Measurements from ENCODE around the gene APOF.
"Not testable (repeated sequence)": the region's sequence is repeated elsewhere in the genome, so short reads cannot be mapped to it uniquely, and the experiment has no call there.

APOF gene

DNA sequence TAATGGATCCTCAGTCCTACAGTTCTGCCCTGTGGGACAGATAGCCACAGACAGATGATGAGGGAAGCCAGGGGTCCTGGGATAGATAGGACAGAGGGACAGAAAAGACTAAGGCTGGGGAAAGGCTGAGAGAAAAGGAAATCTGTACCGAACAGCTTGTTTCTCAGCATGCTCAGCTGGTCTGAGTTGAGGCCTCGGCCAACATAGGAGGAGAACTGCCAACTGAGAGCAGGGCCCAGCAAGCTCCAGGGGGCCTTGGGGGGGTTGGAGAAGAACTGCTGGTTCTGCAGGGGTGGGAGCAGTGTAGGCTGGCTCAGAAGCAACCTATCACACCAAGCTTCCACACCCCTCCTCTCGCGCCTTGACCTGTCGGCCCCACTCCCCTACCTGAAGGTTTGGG, 13.9 kb downstream of the APOF start:
- Histone ChIP-seq H3K79me1 (ENCODE audit: low read depth, low read length) (no peaks in the 10 kb centered on the region), H3K9me3 (replicated peaks in 1 of 2; ENCODE audit: control insufficient read depth in 2 of 2, insufficient read depth in 1 of 2, low read depth in 1 of 2, low read length in 2 of 2) (peaks cover 0 to 2% of the 10 kb centered on the region in 2 donors), H3K4me1 (ENCODE audit: control insufficient read depth in 2 of 2, insufficient read depth in 1 of 2, low read depth in 1 of 2, low read length in 2 of 2) (no peaks in the 10 kb centered on the region), H3K23ac (ENCODE audit: low read depth, low read length, poor library complexity) (no peak overlapping the region), H2BK15ac (ENCODE audit: low read length) (no peak overlapping the region), H4K91ac (ENCODE audit: low read depth, low read length, poor library complexity) (no peak overlapping the region), H3K4me3 (ENCODE audit: low read length in 2 of 2) (no peak overlapping the region), H3K27ac (replicated peaks; ENCODE audit: low read length) (no peak overlapping the region), H4K8ac (ENCODE audit: low read depth, low read length) (no peak overlapping the region), H3K18ac (ENCODE audit: low read length) (no peak overlapping the region), H3K27me3 (ENCODE audit: control insufficient read depth in 3 of 3, insufficient read depth in 3 of 3, low read depth in 1 of 3, low read length in 3 of 3) (no peaks in the 10 kb centered on the region), H3K9ac (ENCODE audit: low read depth, low read length, poor library complexity) (no peak overlapping the region), H2AK5ac (ENCODE audit: low read depth, low read length) (no peak overlapping the region), H2AFZ (ENCODE audit: low read length) (no peak overlapping the region), H2BK120ac (ENCODE audit: low read depth, low read length) (no peak overlapping the region), H3K36me3 (replicated peaks in 1 of 2; ENCODE audit: control insufficient read depth in 2 of 2, insufficient read depth in 2 of 2, low read length in 2 of 2) (peaks cover 37 to 87% of the 10 kb centered on the region in 2 donors), H3K4me2 (ENCODE audit: insufficient read depth, low read length, poor library complexity, severe bottlenecking) (no peak overlapping the region), H2BK5ac (ENCODE audit: low read length) (no peak overlapping the region), H3K4ac (ENCODE audit: low read length) (no peak overlapping the region), H3K14ac (ENCODE audit: low read length) (no peak overlapping the region), H2BK12ac (ENCODE audit: low read length) (no peak overlapping the region)
- WGBS, 2 donors (ENCODE audit: extremely low coverage in 2 of 2, insufficient read length in 2 of 2, insufficient replicate concordance in 1 of 2): no CpG with 5 or more reads among the region's 5 CpGs
- DNase-seq (ENCODE audit: low spot score): no peak

DNA sequence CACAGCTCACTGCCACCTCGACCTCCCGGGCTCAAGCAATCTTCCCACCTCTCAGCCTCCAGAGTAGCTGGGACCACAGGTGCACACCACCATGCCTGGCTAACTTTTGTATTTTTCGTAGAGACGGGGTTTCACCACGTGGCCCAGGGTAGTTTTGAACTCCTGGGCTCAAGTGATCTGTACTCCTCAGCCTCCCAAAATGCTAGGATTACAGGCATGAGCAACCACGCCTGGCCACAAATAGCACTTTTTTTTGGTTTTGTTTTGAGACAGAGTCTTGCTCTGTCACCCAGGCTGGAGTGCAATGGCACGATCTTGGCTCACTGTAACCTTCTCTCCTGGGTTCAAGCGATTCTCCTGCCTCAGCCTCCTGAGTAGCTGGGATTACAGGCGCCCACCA, 15.4 kb downstream of the APOF start:
- H3K36me3 ChIP-seq (replicated peaks in 1 of 2; ENCODE audit: control insufficient read depth in 2 of 2, insufficient read depth in 2 of 2, low read length in 2 of 2): peaks cover 42 to 88% of the 10 kb centered on the region in 2 donors
- H2BK12ac ChIP-seq (ENCODE audit: low read length); H3K9me3 ChIP-seq (replicated peaks in 1 of 2; ENCODE audit: control insufficient read depth in 2 of 2, insufficient read depth in 1 of 2, low read depth in 1 of 2, low read length in 2 of 2); H2AK5ac ChIP-seq (ENCODE audit: low read depth, low read length); H3K27me3 ChIP-seq (ENCODE audit: control insufficient read depth in 3 of 3, insufficient read depth in 3 of 3, low read depth in 1 of 3, low read length in 3 of 3); DNase-seq (ENCODE audit: low spot score); H2BK120ac ChIP-seq (ENCODE audit: low read depth, low read length); H3K79me1 ChIP-seq (ENCODE audit: low read depth, low read length); H3K4ac ChIP-seq (ENCODE audit: low read length); H3K9ac ChIP-seq (ENCODE audit: low read depth, low read length, poor library complexity); H3K4me2 ChIP-seq (ENCODE audit: insufficient read depth, low read length, poor library complexity, severe bottlenecking); H3K23ac ChIP-seq (ENCODE audit: low read depth, low read length, poor library complexity); H2BK5ac ChIP-seq (ENCODE audit: low read length); H2BK15ac ChIP-seq (ENCODE audit: low read length); H3K27ac ChIP-seq (replicated peaks; ENCODE audit: low read length); H4K8ac ChIP-seq (ENCODE audit: low read depth, low read length); H3K4me3 ChIP-seq (ENCODE audit: low read length in 2 of 2); H3K14ac ChIP-seq (ENCODE audit: low read length); H2AFZ ChIP-seq (ENCODE audit: low read length); H3K18ac ChIP-seq (ENCODE audit: low read length); H4K91ac ChIP-seq (ENCODE audit: low read depth, low read length, poor library complexity); H3K4me1 ChIP-seq (ENCODE audit: control insufficient read depth in 2 of 2, insufficient read depth in 1 of 2, low read depth in 1 of 2, low read length in 2 of 2): not testable (repeated sequence)
- WGBS, 2 donors (ENCODE audit: extremely low coverage in 2 of 2, insufficient read length in 2 of 2, insufficient replicate concordance in 1 of 2): no CpG with 5 or more reads among the region's 9 CpGs

DNA sequence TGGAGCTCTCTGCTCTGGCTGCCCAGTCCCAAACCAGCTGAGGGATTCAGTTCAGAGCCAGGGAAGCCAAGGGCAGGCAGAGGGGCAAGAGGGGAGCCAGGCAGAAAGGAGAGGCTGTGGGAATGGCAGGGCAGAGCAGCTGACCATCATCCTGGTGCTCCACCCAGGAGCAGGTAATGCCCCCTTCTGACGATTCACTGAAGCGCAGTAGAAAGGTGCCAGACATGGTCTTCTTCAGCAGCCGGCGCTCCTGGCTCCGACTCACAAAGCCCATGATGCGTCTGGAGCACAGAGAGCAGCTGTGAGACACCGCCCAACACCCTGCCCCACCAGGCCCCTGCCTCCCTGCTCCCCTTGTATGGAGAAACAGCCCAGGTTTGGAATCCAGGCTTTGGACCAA, 16.0 kb downstream of the APOF start:
- H3K9ac ChIP-seq (ENCODE audit: low read depth, low read length, poor library complexity): no peak overlapping the region
- DNase-seq (ENCODE audit: low spot score): no peak
- H2AK5ac ChIP-seq (ENCODE audit: low read depth, low read length): no peak overlapping the region
- H3K4me1 ChIP-seq (ENCODE audit: control insufficient read depth in 2 of 2, insufficient read depth in 1 of 2, low read depth in 1 of 2, low read length in 2 of 2): no peaks in the 10 kb centered on the region
- H2BK12ac ChIP-seq (ENCODE audit: low read length): no peak overlapping the region
- H3K36me3 ChIP-seq (replicated peaks in 1 of 2; ENCODE audit: control insufficient read depth in 2 of 2, insufficient read depth in 2 of 2, low read length in 2 of 2): peaks cover 42 to 83% of the 10 kb centered on the region in 2 donors
- H3K4me2 ChIP-seq (ENCODE audit: insufficient read depth, low read length, poor library complexity, severe bottlenecking): no peak overlapping the region
- H3K18ac ChIP-seq (ENCODE audit: low read length): no peak overlapping the region
- no peak overlapping the region for H3K14ac ChIP-seq (ENCODE audit: low read length)
- no peak overlapping the region for H4K91ac ChIP-seq (ENCODE audit: low read depth, low read length, poor library complexity)
- H3K27ac ChIP-seq (replicated peaks; ENCODE audit: low read length): no peak overlapping the region
- H2BK5ac ChIP-seq (ENCODE audit: low read length): no peak overlapping the region
- no peak overlapping the region for H3K4ac ChIP-seq (ENCODE audit: low read length)
- H4K8ac ChIP-seq (ENCODE audit: low read depth, low read length): no peak overlapping the region
- no peak overlapping the region for H2BK15ac ChIP-seq (ENCODE audit: low read length)
- no peak overlapping the region for H2BK120ac ChIP-seq (ENCODE audit: low read depth, low read length)
- no peak overlapping the region for H3K23ac ChIP-seq (ENCODE audit: low read depth, low read length, poor library complexity)
- H3K9me3 ChIP-seq (replicated peaks in 1 of 2; ENCODE audit: control insufficient read depth in 2 of 2, insufficient read depth in 1 of 2, low read depth in 1 of 2, low read length in 2 of 2): peaks cover 0 to 2% of the 10 kb centered on the region in 2 donors
- no peak overlapping the region for H3K4me3 ChIP-seq (ENCODE audit: low read length in 2 of 2)
- H3K79me1 ChIP-seq (ENCODE audit: low read depth, low read length): no peaks in the 10 kb centered on the region
- WGBS, 2 donors (ENCODE audit: extremely low coverage in 2 of 2, insufficient read length in 2 of 2, insufficient replicate concordance in 1 of 2): no CpG with 5 or more reads among the region's 7 CpGs
- H3K27me3 ChIP-seq (ENCODE audit: control insufficient read depth in 3 of 3, insufficient read depth in 3 of 3, low read depth in 1 of 3, low read length in 3 of 3): no peaks in the 10 kb centered on the region
- no peak overlapping the region for H2AFZ ChIP-seq (ENCODE audit: low read length)

DNA sequence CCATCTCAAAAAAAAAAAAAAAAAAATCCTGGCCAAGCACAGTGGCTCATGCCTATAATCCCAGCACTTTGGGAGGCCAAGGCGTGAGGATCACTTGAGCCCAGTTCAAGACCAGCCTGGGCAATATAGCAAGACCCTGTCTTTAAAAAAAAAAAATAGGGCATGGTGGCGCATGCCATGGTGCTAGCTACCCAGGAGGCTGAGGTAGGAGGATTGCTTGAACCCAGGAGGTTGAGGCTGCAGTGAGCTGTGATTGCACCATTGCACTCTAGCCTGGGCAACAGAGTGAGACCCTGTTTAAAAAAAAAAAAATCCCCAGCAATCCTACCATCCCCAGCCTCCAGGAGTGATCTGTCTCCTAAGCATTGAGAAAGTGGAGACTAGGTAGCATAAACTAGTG, 20.4 kb downstream of the APOF start:
- not testable (repeated sequence) for H3K9me3 ChIP-seq (replicated peaks in 1 of 2; ENCODE audit: control insufficient read depth in 2 of 2, insufficient read depth in 1 of 2, low read depth in 1 of 2, low read length in 2 of 2); DNase-seq (ENCODE audit: low spot score); H3K79me1 ChIP-seq (ENCODE audit: low read depth, low read length); H3K9ac ChIP-seq (ENCODE audit: low read depth, low read length, poor library complexity); H2BK12ac ChIP-seq (ENCODE audit: low read length); H3K14ac ChIP-seq (ENCODE audit: low read length); H3K27me3 ChIP-seq (ENCODE audit: control insufficient read depth in 3 of 3, insufficient read depth in 3 of 3, low read depth in 1 of 3, low read length in 3 of 3); H3K4me3 ChIP-seq (ENCODE audit: low read length in 2 of 2); H4K91ac ChIP-seq (ENCODE audit: low read depth, low read length, poor library complexity); H2BK120ac ChIP-seq (ENCODE audit: low read depth, low read length); H3K18ac ChIP-seq (ENCODE audit: low read length); H3K4me1 ChIP-seq (ENCODE audit: control insufficient read depth in 2 of 2, insufficient read depth in 1 of 2, low read depth in 1 of 2, low read length in 2 of 2); H3K4ac ChIP-seq (ENCODE audit: low read length); H2AFZ ChIP-seq (ENCODE audit: low read length); H2AK5ac ChIP-seq (ENCODE audit: low read depth, low read length); H2BK15ac ChIP-seq (ENCODE audit: low read length); H3K23ac ChIP-seq (ENCODE audit: low read depth, low read length, poor library complexity); H2BK5ac ChIP-seq (ENCODE audit: low read length); H3K4me2 ChIP-seq (ENCODE audit: insufficient read depth, low read length, poor library complexity, severe bottlenecking); H3K27ac ChIP-seq (replicated peaks; ENCODE audit: low read length); H4K8ac ChIP-seq (ENCODE audit: low read depth, low read length)
- peaks cover 13 to 51% of the 10 kb centered on the region in 2 donors for H3K36me3 ChIP-seq (replicated peaks in 1 of 2; ENCODE audit: control insufficient read depth in 2 of 2, insufficient read depth in 2 of 2, low read length in 2 of 2)
- WGBS, 2 donors (ENCODE audit: extremely low coverage in 2 of 2, insufficient read length in 2 of 2, insufficient replicate concordance in 1 of 2): no CpG with 5 or more reads among the region's 2 CpGs

Measured in neuronal stem cell (in vitro differentiated cells).